GM04503 (cell line): ENCODE results near the gene GRB10.

Experiments
- DNase-seq: peaks from one replicate; pipeline ENCODE4 v3.0.0-alpha.2; 2012; ENCODE audit warnings: low read depth

Gene GRB10

GRCh38 chr7:50653126-50653864, 129.4 kb downstream of the GRB10 start:
- no peak for DNase-seq

DNA sequence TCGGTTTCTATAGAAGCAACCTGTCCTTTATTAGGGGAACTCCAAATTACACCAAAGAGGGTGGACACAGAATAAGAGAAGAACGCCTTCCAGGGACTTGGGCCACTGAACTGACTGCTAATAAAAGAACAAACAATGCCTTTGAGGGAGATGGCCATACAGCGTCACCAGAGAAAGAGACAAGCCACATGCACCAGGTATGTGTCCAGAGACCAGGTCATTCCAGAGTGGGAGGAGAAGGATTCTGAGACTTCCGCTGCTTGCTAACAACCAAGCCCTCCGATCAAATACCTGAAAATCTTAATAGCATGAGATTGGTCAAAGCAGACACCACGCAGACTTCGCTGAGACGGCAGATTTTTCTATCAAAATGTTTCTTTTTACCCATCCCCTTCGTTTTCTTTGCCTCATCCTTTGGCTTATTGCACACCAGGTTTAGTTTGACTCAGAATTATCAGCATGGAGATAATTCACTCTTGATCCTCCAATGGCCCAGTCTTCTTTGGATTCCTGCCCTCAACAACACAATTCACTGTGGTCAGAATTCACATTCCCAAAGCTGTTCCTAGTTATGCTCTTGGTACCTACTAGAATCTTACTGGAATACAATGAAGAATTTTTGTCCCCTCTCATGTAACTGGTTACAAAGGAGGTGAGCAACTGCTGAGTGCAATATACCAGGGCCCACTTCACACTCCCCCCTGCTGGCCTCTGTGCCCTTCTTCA, 130.1 kb downstream of the GRB10 start:
- no peak for DNase-seq

GRCh38 chr7:50651271-50651989, 131.3 kb downstream of the GRB10 start:
- DNase-seq, result no peak

DNA sequence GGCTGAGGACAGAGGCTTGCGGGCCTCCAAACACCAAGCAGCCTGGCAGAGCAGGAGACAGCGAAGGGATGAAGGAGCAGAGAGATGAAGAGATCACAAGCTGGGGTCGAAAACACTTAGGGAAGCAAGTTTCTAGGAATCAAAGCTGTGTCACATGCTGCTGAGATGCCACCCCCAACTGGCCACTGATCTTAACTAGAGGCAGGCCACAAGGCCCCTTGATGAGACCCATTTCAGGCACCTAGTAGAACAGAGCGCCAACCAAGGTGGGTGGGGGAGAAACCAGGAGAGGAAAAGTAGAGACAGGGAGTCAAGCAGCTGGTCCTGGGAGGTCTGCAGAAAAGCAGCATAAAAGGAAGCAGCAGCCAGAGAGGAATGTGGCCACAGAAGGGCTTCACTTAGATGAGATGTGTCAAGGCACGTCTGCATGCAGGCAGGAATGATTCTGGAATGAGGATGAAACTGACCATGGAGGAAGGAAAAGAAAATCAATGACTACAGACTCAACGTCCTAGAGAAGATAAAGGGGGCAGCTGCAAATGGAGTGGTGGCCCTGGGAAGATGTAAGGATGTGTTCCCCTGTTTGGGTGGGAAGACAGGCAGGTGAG, 132.5 kb downstream of the GRB10 start:
- DNase-seq, result no peak

GRCh38 chr7:50649259-50649885, 133.3 kb downstream of the GRB10 start:
- DNase-seq, result no peak

DNA sequence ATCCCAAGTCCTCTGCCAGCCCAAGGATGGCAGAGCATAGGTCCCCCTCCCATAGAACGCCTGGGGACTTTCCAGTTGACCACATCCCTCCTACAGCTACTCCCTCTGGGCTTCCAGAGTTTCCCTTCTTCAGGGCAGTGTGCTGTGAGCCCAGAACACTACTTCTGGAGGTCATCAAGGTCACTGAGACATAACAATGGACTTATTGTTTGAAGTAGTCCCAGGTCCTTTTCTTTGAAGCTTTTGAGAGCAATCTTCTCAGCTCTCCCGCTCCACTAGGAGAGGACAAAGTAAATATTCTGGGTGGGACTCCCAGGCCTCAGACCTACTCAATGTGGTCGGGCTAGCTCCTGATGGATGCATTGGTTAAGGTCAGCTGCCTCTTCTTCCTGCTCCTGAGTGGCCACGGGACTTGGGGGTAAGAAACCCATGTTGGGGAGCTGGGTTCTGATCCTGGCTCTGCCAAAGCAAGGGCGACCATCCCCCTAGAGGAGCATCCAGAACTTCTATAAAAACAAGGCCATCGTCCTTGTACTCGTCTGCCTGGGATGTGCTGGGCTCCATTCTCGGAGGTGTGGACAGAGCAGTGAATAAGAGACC, 134.0 kb downstream of the GRB10 start:
- DNase-seq, result no peak

DNA sequence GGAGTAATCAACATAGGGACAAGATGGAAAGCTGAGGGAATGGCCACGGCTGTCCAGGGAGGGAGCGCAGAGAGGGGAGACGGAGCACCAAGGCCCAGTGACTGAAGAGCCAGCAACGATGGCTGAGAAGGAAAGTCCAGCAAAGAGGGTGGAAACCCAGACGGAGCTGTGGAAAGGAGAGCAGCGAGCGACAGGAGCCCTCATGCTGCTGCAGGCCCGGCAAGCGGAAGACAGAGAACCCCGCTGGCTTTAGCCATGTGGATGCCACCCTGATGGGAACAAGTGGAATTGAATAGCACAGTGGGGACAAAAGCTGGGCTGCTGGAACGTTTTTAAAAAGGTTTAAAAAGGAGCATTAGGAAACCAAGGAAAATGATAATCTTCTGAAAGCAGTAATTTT, 134.6 kb downstream of the GRB10 start:
- no peak for DNase-seq

GRCh38 chr7:50647286-50647980, 135.3 kb downstream of the GRB10 start:
- DNase-seq, result no peak

DNA sequence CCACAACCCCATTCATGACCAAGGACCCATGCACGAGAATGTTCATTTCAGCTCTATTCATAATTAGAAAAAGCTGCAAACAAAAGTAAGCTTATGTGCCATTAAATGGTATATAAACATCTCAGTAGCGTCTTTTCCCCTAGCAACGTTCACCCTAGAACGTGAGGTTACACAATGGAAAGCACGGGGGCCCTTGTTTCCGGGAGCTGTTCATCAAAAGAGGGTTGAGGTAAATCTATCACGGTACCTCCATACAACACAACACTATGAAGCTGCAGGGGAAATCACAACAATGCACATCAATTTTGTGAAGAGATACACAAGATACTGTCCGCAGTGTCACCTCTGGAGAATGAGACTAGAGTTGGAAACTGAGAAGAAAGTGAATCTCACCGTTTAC, 136.6 kb downstream of the GRB10 start:
- no peak for DNase-seq

- no peak for DNase-seq
These were observed 137.5 kb downstream of the GRB10 start for GRCh38 chr7:50645186-50645585.

GRCh38 chr7:50644586-50644985, 138.1 kb downstream of the GRB10 start:
- no peak for DNase-seq

- no peak for DNase-seq
These were observed 138.6 kb downstream of the GRB10 start for GRCh38 chr7:50644114-50644513.

GRCh38 chr7:50641442-50642405, 141.0 kb downstream of the GRB10 start:
- no peak for DNase-seq

DNA sequence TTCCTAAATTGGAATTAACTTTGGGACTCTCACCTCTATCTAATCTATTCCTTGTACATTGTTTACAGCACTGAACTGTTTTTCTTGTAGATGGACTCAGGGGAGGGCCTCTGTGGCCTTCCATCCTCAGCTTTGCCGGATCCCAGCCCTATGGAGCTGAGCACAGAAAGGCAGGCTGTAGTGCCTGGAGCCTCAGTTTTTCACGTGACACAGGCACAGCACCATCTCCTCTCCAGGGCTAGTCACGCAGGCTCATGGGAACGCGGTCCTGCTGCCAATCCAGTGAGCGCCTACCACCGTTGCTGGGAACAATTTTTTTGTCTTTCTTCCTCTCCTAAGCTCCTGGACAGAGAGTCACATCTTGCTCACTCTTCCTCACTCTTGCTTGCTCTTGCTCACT, 141.9 kb downstream of the GRB10 start:
- no peak for DNase-seq

DNA sequence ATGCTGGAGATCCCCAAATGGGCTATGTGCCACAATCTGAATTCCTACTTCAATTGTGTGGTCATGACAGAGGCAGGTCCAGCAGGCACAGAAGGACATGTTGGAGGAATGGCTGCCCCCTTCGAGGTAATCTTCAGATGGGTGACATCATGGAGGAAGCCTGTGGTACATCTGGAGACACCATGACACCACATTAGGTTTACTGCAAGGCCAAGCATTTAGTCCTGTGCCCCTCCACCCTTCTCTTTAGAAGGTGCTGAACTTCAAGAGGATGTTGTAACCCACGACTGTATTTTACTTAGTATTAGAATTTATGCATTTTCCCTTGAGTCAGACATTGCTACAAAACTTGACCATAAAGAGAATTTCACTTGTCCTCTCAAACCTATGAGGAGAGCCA, 142.4 kb downstream of the GRB10 start:
- no peak for DNase-seq

DNA sequence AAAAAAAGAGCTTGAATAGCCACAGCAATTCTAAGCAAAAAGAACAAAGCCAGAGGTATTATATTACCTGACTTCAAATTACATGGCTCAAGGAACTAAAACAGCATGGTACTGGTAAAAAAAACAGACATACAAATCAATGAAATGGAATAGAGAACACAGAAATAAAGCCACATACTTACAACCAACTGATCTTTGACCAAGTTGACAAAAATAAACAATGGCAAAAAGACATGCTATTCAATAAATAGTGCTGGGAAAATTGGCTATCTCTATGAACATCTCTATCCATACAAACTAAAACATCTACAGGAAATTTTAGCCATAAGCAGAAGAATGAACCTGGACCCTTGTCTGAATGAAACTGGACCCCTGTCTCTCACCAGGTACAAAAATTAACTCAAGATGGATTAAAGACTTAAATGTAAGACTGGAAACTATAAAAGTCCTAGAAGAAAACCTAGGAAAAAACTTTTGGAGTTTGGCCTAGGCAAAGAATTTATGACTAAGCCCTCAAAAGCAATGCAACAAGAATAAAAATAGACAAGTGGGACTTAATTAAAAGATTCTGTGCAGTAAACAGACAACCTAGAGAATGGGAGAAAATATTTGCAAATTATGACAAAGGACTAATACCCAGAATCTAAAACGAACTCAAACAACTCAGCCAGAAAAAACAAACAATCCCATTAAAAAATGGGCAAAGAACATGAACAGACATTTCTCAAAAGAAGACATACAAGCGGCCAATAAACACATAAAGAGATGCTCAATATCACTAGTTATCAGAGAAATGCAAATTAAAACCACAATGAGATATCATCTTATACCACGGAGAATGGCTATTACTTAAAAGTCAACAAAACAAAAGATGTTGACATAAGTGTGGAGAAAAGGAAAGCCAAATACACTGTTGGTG, 144.7 kb downstream of the GRB10 start:
- DNase-seq, result no peak

- DNase-seq, result no peak
These were observed 148.3 kb downstream of the GRB10 start for GRCh38 chr7:50634378-50634777.

GRCh38 chr7:50633414-50633710, 149.3 kb downstream of the GRB10 start:
- no peak for DNase-seq
